ENCODE measurements around the gene GCN1.

- no peak for TF ChIP-seq CTCF (IDR thresholded peaks at IDR 0.05)
- TF ChIP-seq POLR2A (IDR thresholded peaks at IDR 0.05), result no peak
These were observed 64.5 kb downstream of the GCN1 start for GRCh38 chr12:120130011-120130410.

Measured in body of pancreas (tissue), 4 donors.